Femur (tissue), 1 donor: ENCODE measurements around the gene SLX9.
"Not testable (repeated sequence)": the region's sequence is repeated elsewhere in the genome, so short reads cannot be mapped to it uniquely, and the experiment has no call there.

Experiments
- DNase-seq: peaks from one replicate; pipeline ENCODE4 v3.0.0-alpha.2; 2017

The SLX9 gene

DNA sequence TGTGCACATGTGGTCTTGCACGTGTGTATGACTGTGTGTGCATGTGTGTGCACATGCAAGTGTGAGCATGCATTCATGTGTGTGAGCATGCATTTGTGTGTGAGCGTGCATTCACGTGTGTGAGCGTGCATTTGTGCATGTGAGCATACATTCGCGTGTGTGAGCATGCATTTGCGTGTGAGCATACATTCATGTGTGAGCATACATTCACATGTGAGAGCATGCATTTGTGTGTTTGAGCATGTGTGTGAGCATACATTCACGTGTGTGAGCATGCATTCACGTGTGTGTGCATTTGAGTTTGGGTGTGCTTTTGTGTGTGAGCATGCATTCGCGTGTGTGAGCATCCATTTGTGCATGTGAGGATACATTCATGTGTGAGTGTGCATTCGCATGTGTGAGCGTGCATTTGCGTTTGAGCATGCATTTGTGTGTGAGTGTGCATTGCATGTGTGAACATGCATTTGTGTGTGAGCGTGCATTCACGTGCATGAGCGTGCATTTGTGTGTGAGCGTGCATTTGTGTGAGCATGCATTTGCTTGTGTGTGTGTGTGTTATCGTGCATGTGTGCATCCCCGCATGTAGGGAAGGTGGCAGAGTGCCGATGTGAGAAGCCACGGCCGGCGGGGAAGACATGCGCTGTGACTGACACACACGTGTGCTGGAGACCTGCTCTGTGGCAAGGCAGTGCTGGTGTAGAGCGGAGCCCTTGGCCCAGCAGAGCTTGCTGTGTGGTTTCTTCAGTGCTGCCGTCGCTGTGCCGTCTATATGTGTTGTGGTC lies 37.4 kb upstream of the SLX9 start:
- no peak for DNase-seq

DNA sequence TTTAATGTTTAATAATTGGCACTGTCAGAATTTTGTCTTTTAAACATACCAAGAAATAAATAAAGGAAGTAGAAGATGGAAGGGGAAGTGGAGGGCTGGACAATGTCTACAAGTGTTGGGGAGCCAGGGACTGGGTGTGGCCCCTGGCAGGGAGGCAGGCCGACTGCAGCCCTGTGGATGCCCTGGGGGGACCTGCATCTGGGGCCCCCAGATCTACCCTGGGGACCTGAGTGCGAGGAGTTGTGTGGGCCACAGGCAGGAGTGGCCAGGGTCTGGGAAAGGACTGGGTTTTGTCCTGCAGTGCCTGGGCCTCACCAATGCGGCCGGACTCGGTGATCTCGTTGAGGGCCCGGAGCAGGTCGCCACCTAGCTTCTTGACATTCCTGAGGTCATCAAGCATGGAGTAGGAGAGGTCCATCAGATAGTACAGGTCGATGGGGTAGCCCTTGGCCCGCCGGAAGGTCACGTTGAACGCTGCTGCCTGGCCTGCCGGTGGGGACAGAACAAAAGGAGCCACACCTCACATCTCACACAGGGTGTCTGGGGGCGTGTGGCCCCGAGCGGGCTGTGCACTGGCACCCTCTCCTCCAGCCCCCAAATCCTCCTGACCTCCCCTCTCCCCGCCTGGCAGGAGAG lies 36.7 kb upstream of the SLX9 start:
- DNase-seq: no peak

DNA sequence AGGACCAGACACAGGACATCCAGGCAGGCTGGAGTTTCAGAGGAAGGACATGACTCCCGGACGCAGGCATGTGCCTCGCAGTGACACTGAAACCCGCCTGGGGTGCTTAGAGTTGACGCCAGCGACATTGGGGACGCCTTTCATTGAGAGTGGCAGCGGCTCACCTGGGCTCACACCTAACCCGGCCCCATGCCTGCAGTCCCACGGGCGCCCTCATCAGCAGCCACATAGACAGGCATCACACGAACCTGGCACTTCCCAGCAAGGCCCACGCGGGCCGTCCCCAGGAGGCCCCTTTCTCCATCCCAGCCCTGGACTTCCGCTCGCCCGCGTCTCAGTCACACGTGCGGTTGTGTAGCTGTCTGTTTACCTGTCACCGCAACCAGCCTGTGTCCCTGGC lies 36.1 kb upstream of the SLX9 start:
- no peak for DNase-seq

DNA sequence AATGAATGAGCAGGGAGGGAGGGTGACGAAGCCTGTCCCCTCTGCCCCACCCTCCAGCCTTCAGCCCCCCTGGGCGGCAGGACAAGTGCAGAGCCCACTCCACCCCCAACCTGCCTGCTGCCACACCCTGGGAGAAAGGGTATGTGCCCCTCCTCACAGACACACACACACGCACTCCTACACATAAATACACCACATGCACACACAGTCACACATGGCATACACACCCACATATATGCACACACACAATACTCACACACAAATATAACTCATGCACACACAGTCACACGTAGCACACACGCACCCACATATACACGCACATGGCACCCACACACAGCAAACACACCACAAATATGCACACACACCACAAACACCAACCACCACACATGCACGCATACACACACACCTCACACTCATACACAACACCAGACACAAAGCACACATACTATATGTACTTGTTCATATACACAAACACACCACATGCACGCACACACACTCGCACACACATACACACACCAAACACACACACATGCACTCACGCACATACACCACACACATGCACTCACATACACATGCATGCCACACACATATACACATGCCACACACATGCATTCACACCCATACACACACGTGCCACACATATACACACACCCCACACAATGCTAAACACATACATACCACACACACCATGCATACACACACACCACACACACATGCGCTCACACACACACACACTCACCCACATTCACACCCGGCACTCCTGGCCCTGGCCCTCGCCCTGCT lies 35.5 kb upstream of the SLX9 start:
- DNase-seq: no peak

DNA sequence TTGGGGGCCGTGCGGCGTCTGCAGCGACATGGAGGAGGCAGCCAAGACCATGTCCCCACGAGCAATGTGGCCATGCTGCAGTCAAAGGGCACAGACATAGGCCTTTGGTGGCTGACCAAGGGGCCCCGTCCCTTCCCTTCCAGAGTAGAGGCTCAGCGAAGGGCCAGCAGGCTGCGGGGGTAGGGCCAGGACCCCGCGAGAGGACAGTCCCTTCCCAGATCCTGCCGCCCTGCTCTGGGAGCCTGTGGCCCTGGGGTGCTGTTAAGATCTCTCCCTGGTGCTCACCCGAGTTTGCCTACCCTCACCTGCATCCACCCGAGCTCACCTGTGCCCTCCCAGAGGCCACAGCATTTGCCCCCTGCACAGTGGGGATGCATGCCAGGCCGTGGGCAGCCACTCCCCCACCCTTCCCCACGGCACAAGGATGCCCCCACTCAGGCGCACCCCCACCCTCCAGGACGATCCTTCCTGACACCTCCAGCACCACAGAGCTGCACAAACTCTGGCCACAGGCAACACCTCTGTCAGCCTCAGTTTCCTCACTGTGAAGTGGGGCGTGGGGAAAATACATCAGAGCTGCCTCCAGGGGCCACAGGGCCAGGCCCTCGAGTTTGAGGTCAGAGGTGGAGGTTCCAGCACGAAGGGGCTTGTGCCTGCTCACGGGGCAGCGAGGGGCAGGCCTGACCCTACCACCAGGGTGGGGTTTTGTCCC lies 34.7 kb upstream of the SLX9 start:
- DNase-seq: no peak

DNA sequence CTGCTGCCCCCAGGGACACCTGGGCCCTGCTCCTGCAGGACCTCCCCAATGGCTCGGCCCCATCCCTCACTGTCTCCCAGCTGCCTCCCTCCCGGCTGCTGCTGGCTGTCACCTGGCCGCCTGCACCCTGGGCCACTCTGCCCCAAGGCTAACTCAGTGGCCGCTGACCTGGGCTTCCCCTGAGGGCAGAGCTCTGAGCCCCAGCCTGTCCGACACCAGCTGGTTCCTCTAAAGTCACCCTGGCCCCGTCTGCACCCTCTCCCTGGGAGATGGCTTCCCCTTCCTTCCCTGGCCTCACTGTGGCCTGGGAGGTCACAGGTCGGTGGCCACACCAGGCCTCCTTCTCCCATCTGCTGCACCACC lies 34.1 kb upstream of the SLX9 start:
- no peak for DNase-seq

DNA sequence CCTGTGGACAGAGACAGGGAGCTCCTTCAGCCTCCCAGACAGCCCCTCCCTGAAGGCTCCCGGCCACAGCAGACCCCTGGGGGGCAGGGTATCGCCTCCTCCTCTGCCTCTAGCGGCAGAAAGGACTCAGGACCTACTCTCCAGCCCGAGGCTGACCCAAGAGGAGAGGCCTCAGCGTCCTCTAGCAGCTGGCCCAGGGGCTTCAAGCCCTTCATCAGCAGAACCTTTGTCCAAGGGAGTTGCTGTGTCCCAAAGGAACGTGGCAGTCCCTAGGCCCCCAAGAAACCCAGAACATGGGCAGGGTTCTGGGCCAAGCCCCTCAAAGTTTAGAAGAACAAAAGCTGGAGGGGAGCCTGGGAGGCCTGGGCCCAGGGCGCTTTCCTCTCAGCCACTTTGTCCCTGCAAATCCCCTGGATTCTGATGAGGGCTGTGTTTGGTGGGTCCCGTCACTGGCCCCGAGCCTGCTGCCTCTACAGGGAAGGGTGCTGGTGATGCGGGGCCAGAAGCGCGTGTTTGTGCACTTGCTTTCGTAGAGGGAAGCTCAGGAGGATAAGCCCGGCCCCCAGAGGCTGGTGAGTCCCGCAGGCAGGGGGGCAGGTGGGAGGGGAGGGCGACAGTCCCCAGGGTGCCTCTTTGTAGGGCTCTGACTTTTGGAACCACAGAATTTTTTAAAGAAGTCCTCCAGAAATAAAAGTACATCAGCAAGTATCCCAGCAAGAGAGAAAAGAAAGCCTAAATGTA lies 32.4 kb upstream of the SLX9 start:
- DNase-seq: no peak

DNA sequence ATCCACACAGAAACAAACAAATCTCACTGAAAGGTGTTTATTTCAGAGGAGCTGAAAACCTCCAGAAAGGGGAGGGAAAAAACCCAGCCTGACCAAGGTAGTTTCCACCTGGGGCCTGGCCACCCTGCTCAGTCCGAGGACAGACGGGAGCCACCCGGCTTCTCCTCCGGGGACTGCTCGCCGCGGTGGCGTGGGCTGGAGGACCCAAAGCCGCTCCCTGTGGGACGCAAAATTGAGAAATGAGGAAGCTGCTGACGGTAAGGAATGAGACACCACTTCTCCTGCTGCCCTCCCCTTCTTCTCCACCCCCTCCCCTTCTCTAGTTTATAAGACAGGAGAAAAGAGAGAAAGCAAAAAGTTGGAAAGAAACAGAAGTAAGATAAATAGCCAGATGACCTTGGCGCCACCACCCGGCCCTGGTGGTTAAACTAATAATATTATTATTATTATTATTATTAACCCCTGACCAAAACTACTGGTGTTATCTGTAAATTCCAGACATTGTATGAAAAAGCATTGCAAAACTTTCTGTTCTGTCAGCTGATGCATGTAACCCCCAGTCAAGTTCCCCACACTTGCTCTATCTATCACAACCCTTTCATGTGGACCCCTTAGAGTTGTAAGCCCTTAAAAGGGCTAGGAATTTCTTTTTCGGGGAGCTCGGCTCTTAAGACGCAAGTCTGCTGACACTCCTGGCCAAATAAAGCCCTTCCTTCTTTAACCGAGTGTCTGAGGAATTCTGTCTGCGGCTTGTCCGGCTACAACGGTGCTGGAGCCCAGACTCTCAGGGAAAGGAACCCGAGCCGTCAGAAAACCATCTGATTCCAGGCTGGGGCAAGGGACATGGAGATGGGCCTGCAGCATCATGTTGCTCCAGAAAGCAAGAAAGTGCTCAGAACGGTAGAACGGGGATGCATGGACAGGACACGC lies 31.6 kb upstream of the SLX9 start:
- DNase-seq: no peak

DNA sequence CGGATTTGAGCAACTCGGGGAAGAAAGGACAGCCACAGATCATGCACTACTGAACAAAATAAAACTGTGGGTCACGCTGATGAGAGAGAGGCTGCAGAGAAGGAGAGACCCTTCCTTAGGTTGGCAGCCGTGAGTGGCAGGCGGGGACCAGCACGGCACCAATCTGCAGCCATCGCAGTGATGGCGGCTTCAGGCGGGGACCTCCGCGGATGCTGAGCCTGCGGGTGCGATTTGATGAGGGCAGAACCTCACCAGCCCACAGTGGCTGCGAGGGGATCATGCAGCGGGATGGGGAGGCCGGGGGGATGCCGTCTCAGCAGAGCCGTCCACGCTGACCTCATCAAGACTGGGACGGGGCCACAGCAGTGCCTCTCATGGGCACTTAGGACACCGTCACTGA lies 30.9 kb upstream of the SLX9 start:
- DNase-seq: no peak

DNA sequence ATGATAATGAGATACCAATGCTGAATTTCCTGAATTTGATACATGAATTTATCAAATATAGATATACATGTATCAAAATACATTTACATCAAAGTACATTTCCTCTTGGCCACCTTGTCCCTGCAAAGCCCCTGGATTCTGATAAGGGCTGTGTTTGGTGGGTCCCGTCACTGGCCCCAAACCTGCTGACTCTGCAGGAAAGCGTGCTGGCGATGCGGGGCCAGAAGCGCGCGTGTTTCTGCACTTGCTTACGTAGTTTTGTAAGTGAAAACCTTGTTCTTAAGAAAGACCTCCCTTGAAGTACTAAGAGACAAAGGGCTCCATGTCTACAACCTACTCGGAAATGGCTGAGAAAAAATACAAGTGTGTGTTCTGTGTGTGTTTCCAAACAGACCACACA lies 30.1 kb upstream of the SLX9 start:
- no peak for DNase-seq

DNA sequence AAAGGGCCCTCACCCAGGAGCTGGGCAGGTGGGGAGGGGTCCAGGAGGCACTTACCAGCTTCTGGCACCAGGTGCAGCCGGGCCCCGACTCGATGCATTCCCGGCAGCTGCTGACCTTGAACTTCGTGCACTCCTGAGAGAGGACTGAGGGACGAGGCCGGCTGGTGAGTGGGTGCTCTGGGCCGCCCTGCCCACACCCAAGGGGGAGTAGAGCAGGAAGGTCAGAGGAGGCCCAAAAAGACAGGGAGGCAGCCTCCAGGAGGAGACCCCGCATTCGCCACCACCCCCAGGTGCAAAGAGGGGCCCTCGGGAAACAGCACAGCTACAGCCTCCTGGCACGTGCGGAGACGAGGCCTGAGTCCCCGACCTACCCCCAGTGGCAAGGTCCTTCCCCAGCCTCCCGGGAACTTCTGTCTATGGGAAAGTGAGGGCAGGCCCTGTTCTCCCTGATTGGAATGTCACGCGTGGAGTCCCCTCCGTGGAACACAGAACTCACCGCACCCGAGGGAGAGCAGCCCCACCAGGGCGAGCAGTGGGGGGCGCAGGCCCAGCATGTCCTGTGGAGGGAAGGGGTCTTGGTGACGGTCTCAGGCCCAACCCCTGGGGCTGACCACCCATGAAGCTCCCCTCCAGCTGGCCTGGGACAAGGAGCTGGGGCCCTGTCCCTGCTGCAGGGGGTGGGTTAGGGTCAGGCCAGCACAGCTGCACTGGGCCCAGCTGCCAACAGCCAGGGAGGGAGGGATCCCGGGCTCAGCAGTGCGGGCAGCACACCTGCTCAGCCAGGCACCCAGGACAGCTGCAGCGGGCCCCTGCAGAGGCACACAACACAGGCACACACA lies 29.4 kb upstream of the SLX9 start:
- peak; percentile 58 for DNase-seq

DNA sequence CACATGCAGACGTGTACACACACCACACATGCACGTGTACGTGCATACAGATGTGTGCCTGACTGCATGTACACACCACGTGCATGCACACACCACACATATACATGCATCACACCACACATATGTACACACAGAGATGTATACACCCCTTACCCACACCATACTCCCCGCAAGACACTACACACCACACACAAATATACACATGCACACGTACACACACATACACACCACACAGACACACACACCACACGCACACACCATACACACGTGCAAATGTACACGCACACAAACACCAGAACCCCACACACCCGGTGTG lies 28.8 kb upstream of the SLX9 start:
- DNase-seq: no peak

DNA sequence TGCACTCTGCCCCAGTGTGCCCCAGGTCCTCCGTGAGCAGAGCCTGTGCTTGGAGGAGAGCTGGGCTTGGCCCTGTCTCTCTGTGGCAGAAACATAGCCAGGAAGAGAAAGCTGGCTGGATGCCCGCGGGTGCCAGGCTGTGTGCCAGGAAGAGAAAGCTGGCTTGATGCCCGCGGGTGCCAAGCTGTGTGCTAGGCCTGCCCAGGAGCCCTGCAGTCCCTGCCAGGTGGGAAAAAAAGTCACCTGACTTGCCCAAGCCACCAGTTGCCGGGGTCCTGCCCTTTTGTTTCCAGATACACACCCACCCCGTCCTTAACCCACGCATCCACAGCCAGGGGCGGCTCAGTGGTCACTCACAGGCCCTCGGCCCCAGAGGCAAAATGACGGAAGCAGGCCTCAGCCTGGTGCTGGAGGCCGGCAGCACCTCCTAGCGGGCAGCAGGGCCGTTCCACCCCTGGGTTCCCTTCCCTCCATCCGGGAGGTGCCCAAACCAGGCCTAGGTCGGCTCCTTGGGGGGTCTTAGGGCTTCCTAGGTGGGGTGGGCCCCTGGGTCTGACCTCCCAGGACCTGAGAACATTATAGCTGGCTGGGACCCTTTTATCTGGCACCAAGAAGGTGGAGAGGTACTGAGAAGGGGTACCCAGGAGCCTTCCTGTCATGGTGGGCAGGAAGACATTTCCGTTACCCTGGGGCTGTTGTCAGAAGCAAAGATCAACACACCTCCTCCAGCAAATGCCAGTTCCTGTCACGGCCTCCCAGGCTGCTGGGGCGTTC lies 28.3 kb upstream of the SLX9 start:
- peak; percentile 66 for DNase-seq

DNA sequence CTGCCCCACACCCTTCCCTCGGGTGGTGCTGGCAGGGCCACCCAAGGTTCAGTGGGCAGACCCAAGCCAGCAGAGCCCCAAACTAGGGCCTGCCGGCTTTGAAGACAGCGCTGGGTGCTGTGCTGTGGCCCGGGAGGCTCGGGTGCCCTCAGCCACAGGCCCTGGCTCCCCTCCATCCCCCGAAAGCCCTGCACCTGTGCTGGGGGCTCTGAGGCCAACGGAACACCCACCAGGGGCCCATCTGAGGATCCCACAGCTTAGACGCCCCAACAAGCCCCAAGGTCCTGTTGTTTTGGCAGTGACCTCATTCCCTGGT lies 27.7 kb upstream of the SLX9 start:
- DNase-seq: no peak

DNA sequence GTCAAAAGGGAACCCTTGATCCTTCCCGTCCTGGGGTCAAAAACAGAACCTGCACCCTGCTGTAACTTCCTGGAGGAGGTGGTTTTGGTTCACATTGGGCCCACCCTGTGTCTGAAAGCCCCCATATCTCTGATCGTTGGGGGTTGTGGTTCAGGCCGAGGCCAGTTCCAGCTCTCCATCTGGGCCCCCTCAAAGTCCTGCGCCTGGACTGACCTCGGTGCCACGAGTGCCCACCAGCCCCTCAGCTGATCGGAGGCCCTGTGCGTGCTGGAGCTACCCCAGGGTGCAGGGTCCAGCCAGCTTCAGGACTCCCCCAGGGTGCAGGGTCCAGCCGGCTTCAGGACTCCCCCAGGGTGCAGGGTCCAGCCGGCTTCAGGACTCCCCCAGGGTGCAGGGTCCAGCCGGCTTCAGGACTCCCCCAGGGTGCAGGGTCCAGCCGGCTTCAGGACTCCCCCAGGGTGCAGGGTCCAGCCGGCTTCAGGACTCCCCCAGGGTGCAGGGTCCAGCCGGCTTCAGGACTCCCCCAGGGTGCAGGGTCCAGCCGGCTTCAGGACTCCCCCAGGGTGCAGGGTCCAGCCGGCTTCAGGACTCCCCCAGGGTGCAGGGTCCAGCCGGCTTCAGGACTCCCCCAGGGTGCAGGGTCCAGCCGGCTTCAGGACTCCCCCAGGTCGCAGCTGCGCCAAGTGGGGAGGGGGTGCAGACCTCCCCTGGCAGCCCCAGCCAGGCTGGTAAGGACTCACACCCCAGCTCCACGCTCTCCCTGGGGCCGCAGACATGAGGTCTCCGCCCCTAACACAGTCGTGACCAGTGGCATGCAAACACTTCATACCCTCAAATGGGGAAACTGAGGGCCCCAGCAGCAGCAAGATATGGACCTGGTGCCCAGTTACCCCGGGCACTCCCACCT lies 27.1 kb upstream of the SLX9 start:
- DNase-seq: not testable (repeated sequence)

DNA sequence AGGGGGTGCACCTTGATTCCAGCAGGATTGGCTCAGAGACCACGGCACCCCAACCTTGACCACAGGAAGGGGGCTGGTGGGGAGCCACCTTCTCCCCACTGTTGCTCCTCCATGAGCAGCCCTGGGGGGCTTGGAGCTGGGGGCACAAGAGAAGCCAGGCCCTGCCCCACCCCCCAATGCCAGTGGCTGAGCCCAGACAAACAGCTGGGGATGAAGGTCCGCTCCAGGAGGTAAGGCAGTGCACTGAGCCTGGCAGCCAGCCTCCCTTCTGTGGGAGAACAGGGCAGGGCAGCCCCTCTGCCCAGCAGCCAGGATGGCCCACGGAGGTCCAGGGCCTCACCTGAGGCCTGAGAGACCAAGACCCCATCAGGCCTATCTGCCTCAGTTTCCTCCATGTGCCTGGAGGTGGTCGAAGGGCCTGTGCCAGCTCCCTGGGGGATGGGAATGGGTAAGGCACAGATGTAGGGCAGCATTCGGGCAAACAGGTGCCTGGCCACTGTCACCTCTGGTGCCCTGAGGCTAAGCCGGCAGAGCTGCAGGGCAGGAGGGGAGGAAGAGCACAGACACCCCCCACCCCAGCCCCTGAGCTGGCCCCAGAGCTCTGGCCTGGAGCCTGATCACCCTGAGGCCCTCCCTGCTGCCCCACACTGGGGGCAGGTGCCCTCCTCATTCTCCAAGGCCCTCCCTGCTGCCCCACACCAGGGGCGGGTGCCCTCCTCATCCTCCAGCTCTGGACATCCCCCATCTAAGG lies 26.2 kb upstream of the SLX9 start:
- DNase-seq: no peak

DNA sequence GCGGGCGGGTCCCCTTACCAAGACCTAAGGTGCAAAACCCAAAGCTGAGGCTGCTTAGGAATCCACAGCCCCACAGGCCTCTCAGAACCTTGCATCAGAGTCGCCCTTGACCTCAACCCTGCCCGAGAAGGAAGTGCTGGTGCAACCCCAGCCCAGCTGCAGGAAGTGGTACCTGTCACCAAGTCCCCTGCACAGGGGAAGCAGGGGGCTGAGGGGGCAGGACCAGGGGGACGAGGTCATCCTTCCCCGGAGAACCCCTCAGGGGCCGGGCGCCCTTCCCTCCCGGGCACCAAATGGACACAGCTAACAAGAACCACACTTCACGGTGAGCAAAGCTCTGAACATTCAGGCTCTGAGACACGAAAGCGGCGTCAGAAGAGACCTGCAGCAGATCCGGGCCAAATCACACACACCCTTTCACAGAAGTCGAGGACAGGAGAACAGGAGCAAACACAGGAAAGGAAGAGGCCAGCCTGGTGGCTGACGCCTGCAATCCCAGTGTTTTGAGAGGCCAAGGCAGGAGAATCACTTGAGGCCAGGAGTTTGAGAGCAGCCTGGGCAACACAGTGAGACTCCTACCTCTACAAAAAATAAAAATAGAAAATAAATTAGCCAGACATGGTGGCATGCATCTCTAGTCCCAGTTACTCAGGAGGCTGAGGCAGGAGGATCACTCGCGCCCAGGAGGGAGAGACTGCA lies 25.5 kb upstream of the SLX9 start:
- DNase-seq: peak; percentile 54

DNA sequence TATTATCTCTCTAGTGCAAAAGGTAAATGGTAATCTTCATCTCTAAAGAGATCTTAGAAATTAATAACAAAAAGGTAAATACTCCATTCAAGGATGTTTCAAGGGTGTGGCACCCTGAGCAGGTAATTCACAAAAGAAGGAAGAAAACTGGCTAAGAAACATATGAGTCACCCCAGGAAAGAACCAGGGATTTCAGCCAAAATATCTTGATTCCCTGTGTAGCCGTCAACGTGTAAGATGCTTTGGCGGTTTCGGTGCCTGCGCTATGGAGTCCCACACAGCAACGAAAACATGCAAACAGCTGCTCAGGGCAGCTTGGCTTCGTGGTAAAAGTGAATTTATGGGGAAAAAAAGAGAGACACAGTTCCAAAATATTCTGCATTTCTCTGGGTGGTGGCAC lies 22.9 kb upstream of the SLX9 start:
- DNase-seq: no peak
